Rectal smooth muscle tissue (tissue), 1 donor: Measurements from ENCODE around the gene PRKCD.
A peak's percentile ranks its signal among the peaks of the same experiment; 100 is the strongest.

Experiments used
- H3K27ac ChIP-seq: one replicate; pipeline ENCODE4 v1.7.0; 2013; ENCODE audit warnings: low read depth, low read length, inconsistent platforms
- H3K27me3 ChIP-seq: one replicate; pipeline ENCODE4 v1.7.0; 2013; ENCODE audit warnings: low read length; ENCODE audit not compliant: control insufficient read depth, insufficient read depth
- H3K36me3 ChIP-seq: one replicate; pipeline ENCODE4 v1.7.0; 2013; ENCODE audit warnings: low read length; ENCODE audit not compliant: control insufficient read depth, insufficient read depth
- H3K4me1 ChIP-seq: one replicate; pipeline ENCODE4 v1.7.0; 2013; ENCODE audit warnings: low read length; ENCODE audit not compliant: control insufficient read depth, insufficient read depth
- H3K4me3 ChIP-seq: one replicate; pipeline ENCODE4 v1.7.0; 2013; ENCODE audit warnings: low read length
- H3K9ac ChIP-seq: one replicate; pipeline ENCODE4 v1.7.0; 2013; ENCODE audit warnings: low read length

Gene PRKCD

GRCh38 chr3:53231532-53232511 is 70.8 kb downstream of the PRKCD start:
- no peak overlapping the region for H3K4me3 ChIP-seq
- no peak overlapping the region for H3K9ac ChIP-seq
- H3K27me3 ChIP-seq, result no peaks in the 10 kb centered on the region
- H3K36me3 ChIP-seq, result peaks cover 69% of the 10 kb centered on the region
- no peak overlapping the region for H3K27ac ChIP-seq
- H3K4me1 ChIP-seq, result peaks cover 6% of the 10 kb centered on the region

DNA sequence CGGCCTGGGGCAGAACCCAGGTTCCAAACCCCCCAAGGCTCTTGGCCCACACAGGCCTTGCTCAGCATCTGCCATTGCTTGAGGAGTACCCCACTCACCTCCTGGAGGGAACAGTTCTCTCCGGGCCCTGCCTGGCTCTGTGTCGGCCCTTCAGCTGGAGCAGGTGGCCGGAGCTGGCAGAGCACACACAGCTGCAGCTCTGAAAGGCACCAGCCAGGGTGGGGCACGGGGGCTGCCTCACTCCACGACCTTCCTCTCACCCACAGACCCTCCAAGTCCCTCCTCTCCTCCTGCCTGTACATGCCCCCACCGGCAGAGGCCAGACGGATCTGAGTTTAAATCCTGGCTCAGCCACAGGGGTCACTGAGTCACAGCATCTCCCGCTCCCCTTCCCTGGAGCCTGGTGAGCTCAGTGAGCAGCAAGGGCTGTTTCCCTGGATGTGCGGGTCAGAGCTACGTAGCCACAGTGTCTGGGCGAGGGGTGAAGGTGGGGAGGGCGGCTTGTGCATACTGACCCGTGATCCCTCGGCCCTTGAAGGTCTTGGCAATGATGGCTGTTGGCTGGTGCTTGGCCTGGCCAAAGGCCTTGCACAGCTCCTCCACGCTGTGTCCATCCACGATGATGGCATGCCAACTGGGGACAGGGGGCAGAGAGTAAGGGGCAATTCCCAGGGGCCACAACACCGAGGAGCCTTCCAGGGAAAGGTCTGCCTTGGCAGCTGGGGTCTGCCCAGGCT is 71.8 kb downstream of the PRKCD start:
- no peaks in the 10 kb centered on the region for H3K27me3 ChIP-seq
- H3K4me3 ChIP-seq, result no peak overlapping the region
- H3K27ac ChIP-seq, result no peak overlapping the region
- peaks cover 6% of the 10 kb centered on the region for H3K4me1 ChIP-seq
- no peak overlapping the region for H3K9ac ChIP-seq
- H3K36me3 ChIP-seq, result peaks cover 60% of the 10 kb centered on the region

DNA sequence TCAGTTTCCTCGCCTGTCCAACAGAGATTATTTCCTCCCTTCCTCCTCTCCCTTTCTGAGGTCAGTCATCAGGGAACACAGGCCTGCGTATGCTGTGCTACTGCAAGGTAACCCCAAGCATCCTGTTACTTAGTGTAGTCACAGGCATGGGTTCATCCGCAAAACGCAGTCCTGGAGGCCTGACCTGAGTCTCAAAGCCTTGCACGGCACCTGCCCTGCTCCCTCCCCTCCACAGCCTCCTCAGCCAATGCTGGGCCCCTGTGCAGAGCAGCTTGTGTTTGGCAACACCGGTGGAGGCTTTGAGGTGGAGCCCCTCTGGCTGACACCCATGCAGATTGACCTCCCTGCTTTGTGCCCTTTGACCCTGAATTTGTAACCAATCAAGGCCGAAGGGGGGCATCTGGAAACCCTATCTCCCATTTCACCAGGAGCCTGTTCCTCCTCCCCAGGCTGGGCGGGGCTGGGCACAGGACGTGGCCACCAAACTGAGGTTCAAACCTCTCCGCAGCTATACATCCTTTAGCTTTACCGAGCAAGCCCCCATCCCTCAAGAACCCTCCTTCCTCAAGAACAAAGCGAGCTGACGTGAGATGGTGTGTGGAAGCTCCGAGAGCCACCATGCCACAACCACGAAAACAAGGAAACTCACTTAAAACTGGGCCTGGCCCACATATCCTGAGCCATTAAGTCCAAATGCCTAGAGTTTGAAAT is 73.3 kb downstream of the PRKCD start:
- no peaks in the 10 kb centered on the region for H3K27me3 ChIP-seq
- H3K9ac ChIP-seq, result no peak overlapping the region
- peaks cover 45% of the 10 kb centered on the region for H3K36me3 ChIP-seq
- no peak overlapping the region for H3K27ac ChIP-seq
- H3K4me1 ChIP-seq, result peaks cover 6% of the 10 kb centered on the region
- H3K4me3 ChIP-seq, result no peak overlapping the region

- Histone ChIP-seq H3K36me3 (peaks cover 43% of the 10 kb centered on the region), H3K9ac (no peak overlapping the region), H3K4me1 (peaks cover 6% of the 10 kb centered on the region), H3K27ac (no peak overlapping the region), H3K27me3 (no peaks in the 10 kb centered on the region), H3K4me3 (no peak overlapping the region)
Observed at GRCh38 chr3:53234841-53235232, 73.8 kb downstream of the PRKCD start.

DNA sequence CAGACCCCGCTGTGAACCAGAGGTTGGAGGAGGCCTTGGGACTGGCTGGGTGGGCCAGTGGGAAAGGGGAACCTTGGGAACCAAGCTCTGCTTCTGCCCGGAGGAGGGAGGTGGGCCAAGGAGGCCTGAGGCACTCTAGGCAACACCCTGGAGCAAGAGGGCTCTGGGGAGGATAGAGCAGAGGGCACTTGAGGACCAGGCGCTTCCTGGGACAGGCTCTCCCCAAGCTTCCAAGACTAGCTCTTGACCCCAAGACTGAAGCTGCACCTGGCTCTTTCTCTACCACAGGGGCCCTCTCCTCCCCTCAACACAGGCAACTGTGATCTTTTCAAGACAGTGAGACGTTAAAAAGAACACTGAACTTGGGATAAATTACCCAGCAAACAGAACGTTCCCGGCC is 74.5 kb downstream of the PRKCD start:
- H3K36me3 ChIP-seq, result peaks cover 37% of the 10 kb centered on the region
- no peak overlapping the region for H3K9ac ChIP-seq
- peaks cover 6% of the 10 kb centered on the region for H3K4me1 ChIP-seq
- H3K4me3 ChIP-seq, result no peak overlapping the region
- H3K27me3 ChIP-seq, result no peaks in the 10 kb centered on the region
- no peak overlapping the region for H3K27ac ChIP-seq

- Histone ChIP-seq H3K36me3 (peaks cover 33% of the 10 kb centered on the region), H3K4me1 (peaks cover 6% of the 10 kb centered on the region), H3K27me3 (no peaks in the 10 kb centered on the region), H3K27ac (peak overlapping the region; percentile 42), H3K9ac (no peak overlapping the region), H3K4me3 (no peak overlapping the region)
Observed at GRCh38 chr3:53236112-53236841, 75.3 kb downstream of the PRKCD start.

DNA sequence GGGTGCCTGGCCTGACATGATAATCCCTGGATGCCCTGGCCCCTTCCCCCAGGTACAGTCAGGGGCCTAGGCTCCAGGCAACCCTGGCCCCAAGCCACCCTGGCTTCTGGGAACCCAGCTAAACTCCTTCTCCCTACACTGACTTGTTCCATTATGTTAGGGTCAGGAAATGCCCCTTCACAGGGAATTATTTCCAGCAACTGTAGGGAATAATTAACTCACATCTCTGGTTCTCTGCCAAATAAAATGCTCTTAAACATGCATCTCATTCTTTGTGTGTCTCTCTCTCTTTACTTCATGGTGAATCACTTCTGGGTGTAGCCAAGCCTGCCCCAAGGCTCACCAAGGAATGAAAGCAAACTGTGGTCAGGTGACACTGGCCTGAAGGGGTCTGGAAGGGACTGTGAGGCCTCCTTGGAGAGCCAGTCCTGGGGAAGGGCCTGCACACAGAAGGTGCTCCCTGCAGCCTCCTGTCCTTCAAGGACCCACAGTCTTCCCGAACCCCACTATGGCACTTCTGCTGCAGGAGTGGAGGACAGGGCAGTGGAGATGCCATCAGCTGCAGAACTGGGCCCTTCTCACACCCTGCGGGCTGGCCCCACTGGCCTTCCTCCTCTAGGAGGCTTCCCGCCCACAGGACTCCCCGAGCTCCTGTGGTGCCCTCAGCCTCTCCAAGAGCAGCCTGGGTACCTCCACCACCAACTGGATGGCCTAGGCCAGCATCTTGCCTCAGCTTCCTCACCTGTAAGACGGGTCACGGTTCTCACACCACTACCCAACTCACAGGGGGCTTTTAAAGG is 77.2 kb downstream of the PRKCD start:
- Histone ChIP-seq H3K4me3 (no peak overlapping the region), H3K9ac (no peak overlapping the region), H3K36me3 (peaks cover 18% of the 10 kb centered on the region), H3K27ac (no peak overlapping the region), H3K27me3 (no peaks in the 10 kb centered on the region), H3K4me1 (peaks cover 6% of the 10 kb centered on the region)

DNA sequence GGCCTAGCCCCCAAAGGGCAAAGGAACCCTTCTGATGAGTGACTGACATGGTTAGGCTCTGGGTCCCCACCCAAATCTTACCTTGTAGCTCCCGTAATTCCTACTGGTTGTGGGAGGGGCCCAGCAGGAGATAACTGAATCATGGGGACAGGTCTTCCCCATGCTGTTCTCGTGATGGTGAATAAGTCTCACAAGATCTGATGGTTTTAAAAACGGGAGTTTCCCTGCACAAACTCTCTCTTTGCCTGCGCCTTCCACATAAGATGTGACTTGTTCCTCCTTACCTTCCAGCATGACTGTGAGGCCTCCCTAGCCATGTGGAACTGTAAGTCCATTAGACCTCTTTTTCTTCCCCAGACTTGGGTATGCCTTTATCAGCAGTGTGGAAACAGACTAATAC is 77.9 kb downstream of the PRKCD start:
- H3K36me3 ChIP-seq, result peaks cover 13% of the 10 kb centered on the region
- H3K4me1 ChIP-seq, result peaks cover 6% of the 10 kb centered on the region
- no peak overlapping the region for H3K4me3 ChIP-seq
- H3K27ac ChIP-seq, result no peak overlapping the region
- no peak overlapping the region for H3K9ac ChIP-seq
- H3K27me3 ChIP-seq, result no peaks in the 10 kb centered on the region

GRCh38 chr3:53239800-53240199 is 78.8 kb downstream of the PRKCD start:
- H3K4me3 ChIP-seq, result no peak overlapping the region
- no peak overlapping the region for H3K27ac ChIP-seq
- H3K27me3 ChIP-seq, result no peaks in the 10 kb centered on the region
- no peak overlapping the region for H3K9ac ChIP-seq
- peaks cover 9% of the 10 kb centered on the region for H3K36me3 ChIP-seq
- peaks cover 6% of the 10 kb centered on the region for H3K4me1 ChIP-seq

DNA sequence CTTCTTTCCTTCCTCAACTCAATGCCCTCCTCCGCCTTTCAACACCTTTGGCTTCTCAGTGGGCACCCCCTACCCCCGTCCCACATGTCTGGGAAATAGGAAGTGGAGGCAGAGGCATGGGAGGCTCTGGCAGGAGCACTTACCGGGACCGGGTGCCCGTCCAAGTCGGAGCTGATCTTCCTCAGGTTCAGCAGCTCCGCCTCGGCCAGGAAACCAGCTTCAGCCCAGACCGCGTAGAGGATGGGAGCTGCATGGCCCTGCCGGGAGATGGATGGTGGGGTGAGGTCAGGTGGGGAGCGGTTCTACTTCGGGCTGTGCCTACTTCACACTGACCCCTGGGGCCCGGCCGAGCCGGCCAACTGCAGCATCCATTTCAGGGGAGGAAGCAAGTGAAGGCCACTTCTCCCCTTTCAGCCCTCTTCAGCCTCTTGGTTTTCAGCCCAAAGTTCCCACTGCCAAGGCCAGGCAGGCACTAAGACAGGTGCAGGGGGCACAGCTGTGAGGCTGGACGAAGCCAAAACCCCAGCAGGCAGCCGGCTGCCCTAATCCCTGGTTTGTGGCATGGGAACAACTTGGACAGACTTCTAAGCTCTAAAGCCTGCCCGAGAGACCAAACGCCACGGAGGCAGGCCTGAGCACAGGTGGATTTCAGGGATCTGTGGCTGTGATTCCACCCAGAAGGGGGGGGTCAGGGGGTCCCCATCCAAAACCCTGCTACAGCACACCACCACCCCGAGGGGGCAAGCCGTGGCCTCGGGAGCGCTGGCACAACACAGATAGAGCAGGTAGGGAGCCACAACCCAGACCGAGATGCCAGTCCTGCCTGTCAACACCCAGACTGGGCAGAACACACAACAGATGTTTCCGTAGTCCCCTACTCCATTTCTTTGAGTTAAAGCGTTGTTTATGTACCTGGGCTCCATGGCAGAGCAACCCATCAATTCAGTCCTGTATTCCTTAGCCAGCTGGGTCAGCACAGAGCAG is 80.3 kb downstream of the PRKCD start:
- Histone ChIP-seq H3K4me3 (no peak overlapping the region), H3K4me1 (peaks cover 5% of the 10 kb centered on the region), H3K27me3 (no peaks in the 10 kb centered on the region), H3K27ac (no peak overlapping the region), H3K36me3 (peaks cover 9% of the 10 kb centered on the region), H3K9ac (no peak overlapping the region)
